GM21529 (cell line): Measurements from ENCODE around the gene MRS2.
A peak's percentile ranks its signal among the peaks of the same experiment; 100 is the strongest.

Experiments
- ATAC-seq: cut with Tn5 transposase; IDR thresholded peaks from one replicate; pipeline ENCODE4 v1.9.1; 2021; ENCODE audit not compliant: unreplicated experiment

Gene MRS2

GRCh38 chr6:24429146-24429545 lies 26.4 kb downstream of the MRS2 start:
- no peak for ATAC-seq

GRCh38 chr6:24430086-24430485 lies 27.4 kb downstream of the MRS2 start:
- no peak for ATAC-seq

DNA sequence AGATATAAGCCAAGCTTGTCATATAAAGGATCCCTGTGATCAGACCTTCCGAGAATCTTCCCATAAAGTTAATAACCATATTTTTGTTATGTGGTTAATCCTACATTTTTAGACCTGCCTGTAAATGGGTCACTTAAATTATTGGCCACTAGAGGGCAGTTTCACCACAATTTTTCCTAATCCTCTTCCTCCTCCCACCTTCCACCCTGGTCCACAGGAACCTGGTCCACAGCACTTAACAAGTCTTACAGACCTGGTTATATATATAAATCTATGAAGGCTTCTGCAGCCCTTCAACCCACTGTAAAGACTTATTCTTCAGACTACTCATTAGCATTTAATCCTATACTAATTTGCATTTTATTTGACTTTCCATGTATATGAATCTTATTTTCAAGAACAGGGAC lies 28.3 kb downstream of the MRS2 start:
- peak; percentile 51 for ATAC-seq

GRCh38 chr6:24432611-24433010 lies 29.9 kb downstream of the MRS2 start:
- no peak for ATAC-seq

DNA sequence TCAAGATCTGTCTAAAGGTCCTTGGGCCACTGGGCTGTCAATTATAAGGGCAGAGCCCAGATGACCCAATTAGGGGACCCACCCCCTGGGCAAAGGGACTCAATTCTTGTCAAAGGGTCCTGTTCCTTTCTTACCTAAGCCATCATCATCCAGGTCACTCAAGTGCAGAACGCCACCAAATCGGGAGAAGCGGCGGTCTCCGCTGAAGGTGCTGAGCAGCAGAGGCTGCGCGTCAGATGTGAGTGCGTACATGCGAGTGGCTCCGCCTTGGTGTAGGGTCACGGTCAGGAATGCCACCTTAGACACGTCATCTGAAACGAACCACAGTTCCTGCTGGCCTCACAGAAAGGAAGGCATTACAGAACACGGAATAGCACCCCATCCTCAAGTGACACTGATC lies 34.2 kb downstream of the MRS2 start:
- no peak for ATAC-seq

DNA sequence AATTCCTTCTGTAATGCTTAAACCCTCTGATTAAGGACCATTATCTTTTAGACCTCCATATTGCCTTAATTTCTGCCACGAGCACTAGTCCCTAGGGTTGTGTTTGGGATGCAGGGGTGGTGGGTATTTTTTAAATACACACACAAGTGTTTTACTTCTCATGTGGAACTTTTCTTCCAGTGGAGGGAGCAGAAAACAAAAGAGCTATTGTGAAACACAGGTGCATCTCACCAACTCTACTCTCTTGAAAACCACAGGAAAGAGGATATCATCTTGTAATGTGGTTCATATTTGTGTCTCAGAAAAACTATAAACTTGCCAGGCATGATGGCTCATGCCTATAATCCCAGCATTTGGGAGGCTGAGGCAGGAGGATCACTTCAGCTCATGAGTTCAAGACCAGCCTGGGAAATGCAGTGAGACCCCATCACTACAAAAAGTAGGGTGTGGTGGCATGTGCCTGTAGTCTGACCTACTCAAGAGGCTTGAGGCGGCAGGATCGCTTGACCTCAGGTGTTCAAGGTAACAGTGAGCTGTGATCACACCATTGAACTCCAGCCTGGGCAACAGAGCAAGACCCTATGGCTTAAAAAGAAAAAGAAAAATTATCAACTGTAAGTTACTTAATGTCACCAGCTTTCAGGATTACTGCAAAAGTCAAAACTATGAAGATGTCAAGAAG lies 37.3 kb downstream of the MRS2 start:
- ATAC-seq: no peak

GRCh38 chr6:24440897-24441598 lies 38.3 kb downstream of the MRS2 start:
- ATAC-seq: no peak

- ATAC-seq: no peak
These were observed 38.8 kb downstream of the MRS2 start for GRCh38 chr6:24441599-24441904.

GRCh38 chr6:24444588-24444987 lies 41.9 kb downstream of the MRS2 start:
- ATAC-seq: no peak

GRCh38 chr6:24445704-24446103 lies 43.0 kb downstream of the MRS2 start:
- ATAC-seq: no peak

- no peak for ATAC-seq
These were observed 43.9 kb downstream of the MRS2 start for GRCh38 chr6:24446670-24447069.

GRCh38 chr6:24448396-24448795 lies 45.7 kb downstream of the MRS2 start:
- no peak for ATAC-seq

GRCh38 chr6:24448828-24449525 lies 46.2 kb downstream of the MRS2 start:
- ATAC-seq: no peak

DNA sequence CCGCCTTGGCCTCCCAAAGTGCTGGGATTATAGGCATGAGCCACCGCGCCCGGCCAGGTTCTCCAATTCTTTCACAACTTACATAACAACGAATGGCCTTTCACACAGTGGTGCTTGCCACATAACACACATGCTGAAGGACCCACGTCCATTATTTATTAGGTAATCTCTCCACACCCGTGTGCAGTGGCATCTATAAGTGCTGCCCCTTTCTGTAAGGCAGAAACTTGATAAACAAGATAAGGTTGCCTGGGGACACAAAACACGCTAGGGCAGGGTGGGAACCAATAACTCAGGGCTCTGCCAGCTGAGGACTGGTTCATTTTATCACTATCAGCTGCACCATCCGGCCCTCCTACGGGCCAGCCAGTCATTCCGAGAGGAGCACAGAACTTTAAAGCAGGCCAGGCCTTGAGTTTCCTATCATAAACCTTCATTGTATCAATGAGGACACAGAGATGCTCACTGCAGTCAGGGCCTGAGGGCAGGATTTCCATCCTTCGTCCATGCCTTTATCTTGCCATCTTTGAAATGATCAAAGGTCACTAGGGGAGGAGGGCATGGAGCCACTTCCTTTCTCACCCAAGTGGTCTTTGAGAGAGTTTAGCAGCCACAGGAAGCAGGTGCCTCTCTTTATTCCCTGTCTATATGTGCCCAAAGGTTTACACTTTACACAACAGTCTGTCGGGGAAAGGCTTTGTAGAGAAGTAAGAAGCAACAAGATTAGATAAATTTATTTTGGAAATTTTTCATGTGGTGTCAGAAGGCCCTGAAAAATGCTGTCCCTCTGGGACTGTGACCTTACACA lies 49.0 kb downstream of the MRS2 start:
- ATAC-seq: no peak

DNA sequence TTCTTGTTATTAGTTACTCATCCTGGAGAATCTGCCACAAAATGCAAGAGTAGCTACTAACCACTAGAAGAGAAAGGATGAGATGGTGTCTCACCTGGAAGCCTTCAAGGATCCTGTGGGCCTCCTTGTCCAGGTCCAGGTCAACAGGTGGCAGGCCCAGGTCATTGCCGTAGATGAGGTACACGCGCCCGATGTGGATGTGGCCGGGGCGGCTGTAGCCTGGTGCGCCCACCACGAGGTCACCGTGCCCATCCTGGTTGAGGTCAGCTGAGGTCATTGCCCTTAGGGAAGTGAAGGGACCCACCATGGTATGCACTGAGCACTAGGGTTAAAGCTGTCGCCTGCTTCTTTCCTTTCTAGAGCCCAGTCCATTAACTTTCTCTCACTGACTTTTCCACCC lies 51.2 kb downstream of the MRS2 start:
- no peak for ATAC-seq

DNA sequence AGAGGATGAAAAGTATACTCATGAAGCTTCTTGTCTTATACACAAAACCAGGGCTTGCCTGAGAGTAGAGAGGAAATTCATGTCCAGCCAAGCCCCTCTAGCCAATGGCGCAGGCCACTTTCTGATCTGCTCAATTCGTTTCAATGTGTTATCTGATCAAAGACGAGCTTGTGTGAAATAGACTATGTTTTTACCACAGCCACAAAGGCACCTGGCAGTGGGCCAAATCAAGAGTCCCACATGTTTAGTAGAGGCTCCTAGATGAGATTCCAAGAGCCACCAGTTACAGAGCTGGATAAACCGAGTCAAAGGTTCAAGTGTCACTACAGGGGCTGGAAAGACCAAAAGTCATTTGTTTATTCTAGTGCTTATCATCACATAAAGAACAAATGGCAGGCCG lies 51.7 kb downstream of the MRS2 start:
- no peak for ATAC-seq

GRCh38 chr6:24455061-24455460 lies 52.3 kb downstream of the MRS2 start:
- no peak for ATAC-seq

DNA sequence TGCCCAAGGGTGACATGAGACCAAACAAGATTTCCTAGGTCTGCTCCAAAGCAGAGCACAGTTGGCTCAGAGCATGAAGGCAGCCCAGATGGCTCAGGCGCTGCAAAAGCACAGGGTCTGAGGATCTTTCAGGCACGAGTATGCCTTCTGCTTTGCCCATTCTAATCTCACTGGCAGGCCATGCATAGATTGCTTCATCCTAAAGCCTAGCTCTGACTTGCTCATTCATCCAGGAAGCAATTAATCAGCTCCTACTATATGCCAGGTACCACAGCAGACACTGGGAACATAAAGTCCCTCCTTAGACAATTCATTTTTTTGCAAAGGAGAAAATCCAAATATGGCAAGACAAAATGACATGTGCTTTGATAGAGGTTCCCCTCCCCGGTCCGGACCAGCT lies 55.4 kb downstream of the MRS2 start:
- ATAC-seq: no peak

DNA sequence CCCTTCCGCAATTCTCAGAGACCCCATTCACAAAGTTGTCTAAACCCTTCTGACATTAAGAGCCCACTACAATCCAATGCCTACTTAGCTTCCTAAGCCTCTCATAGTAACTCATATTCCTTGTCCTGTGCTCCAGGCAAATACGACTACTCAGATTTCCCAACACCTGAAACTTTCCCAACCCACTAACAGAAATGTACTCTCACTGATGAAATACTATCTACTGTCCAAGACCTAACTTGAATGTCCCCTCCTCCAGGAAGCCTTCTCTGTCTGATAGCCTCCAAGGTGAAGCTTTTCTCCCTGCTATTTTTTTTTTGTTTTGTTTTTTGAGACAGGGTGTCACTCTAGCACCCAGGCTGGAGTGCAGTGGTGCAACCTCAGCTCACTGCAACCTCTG lies 56.2 kb downstream of the MRS2 start:
- ATAC-seq: no peak

- no peak for ATAC-seq
These were observed 58.2 kb downstream of the MRS2 start for GRCh38 chr6:24460966-24461365.

DNA sequence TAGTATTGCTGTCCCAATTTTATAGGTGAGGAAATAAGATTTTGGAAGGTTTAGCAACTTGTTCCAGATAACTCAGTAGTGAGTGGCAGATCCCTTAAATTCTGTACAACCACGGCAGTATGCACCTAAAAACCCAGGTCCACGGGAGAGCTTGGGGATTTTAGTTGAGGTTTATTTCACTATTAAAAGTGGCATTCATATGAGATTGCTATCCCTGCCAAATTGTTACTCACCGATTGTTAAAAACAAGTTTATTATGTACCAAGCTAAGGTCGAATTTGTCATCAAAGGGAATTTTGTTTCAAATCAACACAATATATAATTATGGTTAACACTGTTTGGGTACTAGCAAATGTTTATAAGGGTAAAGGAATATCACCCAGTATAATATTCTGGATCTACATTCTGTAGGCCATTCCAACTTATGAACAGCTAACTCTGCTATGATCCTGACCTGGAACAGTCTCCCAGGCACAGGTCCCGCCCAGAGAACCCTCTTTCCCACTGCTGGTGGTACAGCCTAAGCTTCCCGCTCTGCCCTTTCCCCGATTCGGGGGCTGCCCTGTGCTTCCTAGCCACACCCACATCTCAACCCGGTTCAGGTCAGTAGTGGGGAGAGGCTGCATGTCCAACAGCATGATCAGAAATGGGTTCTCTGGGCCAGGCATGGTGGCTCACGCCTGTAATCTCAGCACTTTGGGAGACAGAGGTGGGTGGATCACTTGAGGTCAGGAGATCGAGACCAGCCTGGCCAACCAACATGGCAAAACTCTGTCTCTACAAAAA lies 61.7 kb downstream of the MRS2 start:
- ATAC-seq: no peak
